Nephron (organoid): ENCODE data around the gene ALDOA.

Experiments used
- H3K27ac Mint-ChIP-seq, 3 experiments: 2 replicates each; pipeline ENCODE4 v1.8.0; 2020; ENCODE audit warnings: mixed read lengths in 3 of 3, mild to moderate bottlenecking in 2 of 3, moderate library complexity in 1 of 3
- H3K27me3 Mint-ChIP-seq: 2 replicates; pipeline ENCODE4 v1.8.0; 2021; ENCODE audit warnings: low read depth, mild to moderate bottlenecking, moderate library complexity, mixed read lengths
- H3K36me3 Mint-ChIP-seq: 2 replicates; pipeline ENCODE4 v1.8.0; 2020; ENCODE audit warnings: low read depth, mixed read lengths
- H3K4me1 Mint-ChIP-seq: 2 replicates; pipeline ENCODE4 v1.8.0; 2020; ENCODE audit warnings: mixed read lengths
- H3K4me3 Mint-ChIP-seq, 3 experiments: 2 replicates each; pipeline ENCODE4 v1.8.0; 2020; ENCODE audit warnings: mild to moderate bottlenecking in 3 of 3, mixed read lengths in 3 of 3, moderate library complexity in 2 of 3
- H3K9me3 Mint-ChIP-seq: 2 replicates; pipeline ENCODE4 v1.8.0; 2020; ENCODE audit warnings: mixed read lengths
- TF ChIP-seq, protein P1 (sequence below), 3 experiments: fragments of 200-600 bp; sonication (generic); IDR thresholded peaks; one replicate each; pipeline ENCODE4 v1.5.0; 2021; ENCODE audit warnings: antibody characterized with exemption in 3 of 3; ENCODE audit not compliant: unreplicated experiment in 3 of 3

ALDOA gene

GRCh38 chr16:30023586-30023985 lies 42.0 kb upstream of the ALDOA start:
- peaks cover 14% of the 10 kb centered on the region for H3K4me1 Mint-ChIP-seq
- H3K36me3 Mint-ChIP-seq, result no peaks in the 10 kb centered on the region
- H3K27me3 Mint-ChIP-seq, result peaks cover 40% of the 10 kb centered on the region
- H3K4me3 Mint-ChIP-seq, result no peak overlapping the region
- TF ChIP-seq, protein P1, sequence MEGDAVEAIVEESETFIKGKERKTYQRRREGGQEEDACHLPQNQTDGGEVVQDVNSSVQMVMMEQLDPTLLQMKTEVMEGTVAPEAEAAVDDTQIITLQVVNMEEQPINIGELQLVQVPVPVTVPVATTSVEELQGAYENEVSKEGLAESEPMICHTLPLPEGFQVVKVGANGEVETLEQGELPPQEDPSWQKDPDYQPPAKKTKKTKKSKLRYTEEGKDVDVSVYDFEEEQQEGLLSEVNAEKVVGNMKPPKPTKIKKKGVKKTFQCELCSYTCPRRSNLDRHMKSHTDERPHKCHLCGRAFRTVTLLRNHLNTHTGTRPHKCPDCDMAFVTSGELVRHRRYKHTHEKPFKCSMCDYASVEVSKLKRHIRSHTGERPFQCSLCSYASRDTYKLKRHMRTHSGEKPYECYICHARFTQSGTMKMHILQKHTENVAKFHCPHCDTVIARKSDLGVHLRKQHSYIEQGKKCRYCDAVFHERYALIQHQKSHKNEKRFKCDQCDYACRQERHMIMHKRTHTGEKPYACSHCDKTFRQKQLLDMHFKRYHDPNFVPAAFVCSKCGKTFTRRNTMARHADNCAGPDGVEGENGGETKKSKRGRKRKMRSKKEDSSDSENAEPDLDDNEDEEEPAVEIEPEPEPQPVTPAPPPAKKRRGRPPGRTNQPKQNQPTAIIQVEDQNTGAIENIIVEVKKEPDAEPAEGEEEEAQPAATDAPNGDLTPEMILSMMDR (IDR thresholded peaks at IDR 0.05; ENCODE audit: unreplicated experiment in 3 of 3), result no peak
- no peaks in the 10 kb centered on the region for H3K9me3 Mint-ChIP-seq
- H3K27ac Mint-ChIP-seq, result no peak overlapping the region

DNA sequence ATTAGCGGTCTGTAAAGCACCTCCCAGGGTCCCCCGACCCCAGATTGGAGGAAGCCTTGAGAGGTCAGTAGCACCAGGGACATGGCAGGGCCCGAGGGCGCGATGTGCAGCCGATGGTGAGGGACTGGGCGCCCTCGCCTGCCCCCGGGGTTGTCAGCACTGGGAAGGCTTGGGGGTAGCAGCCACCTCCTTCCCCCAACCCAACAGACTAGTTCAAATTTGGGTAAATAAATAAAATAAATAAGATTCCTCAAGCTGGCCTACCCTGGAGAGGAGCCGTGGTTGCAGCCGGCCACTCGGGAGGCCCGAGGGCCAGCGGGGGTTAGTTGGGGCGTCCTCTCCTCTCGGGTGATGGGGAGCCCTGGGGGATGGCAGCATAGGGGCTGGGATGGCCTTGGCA lies 41.1 kb upstream of the ALDOA start:
- TF ChIP-seq, protein P1 (IDR thresholded peaks at IDR 0.05; ENCODE audit: unreplicated experiment in 3 of 3), result no peak

GRCh38 chr16:30025156-30025555 lies 40.4 kb upstream of the ALDOA start:
- TF ChIP-seq, protein P1 (IDR thresholded peaks at IDR 0.05; ENCODE audit: unreplicated experiment in 3 of 3), result no peak
- peaks cover 45% of the 10 kb centered on the region for H3K27me3 Mint-ChIP-seq
- H3K4me1 Mint-ChIP-seq, result peaks cover 14% of the 10 kb centered on the region
- no peaks in the 10 kb centered on the region for H3K36me3 Mint-ChIP-seq
- no peaks in the 10 kb centered on the region for H3K9me3 Mint-ChIP-seq
- H3K4me3 Mint-ChIP-seq, result no peak overlapping the region
- H3K27ac Mint-ChIP-seq, result no peak overlapping the region

More for the DNA sequence above, 41.1 kb upstream of the ALDOA start:
- Mint-ChIP-seq H3K4me1 (peaks cover 14% of the 10 kb centered on the region), H3K27ac (no peak overlapping the region), H3K4me3 (no peak overlapping the region), H3K27me3 (peaks cover 39% of the 10 kb centered on the region), H3K36me3 (no peaks in the 10 kb centered on the region), H3K9me3 (no peaks in the 10 kb centered on the region)

- no peaks in the 10 kb centered on the region for H3K9me3 Mint-ChIP-seq
- H3K27ac Mint-ChIP-seq, result no peak overlapping the region
- H3K27me3 Mint-ChIP-seq, result peaks cover 44% of the 10 kb centered on the region
- H3K4me3 Mint-ChIP-seq, result no peak overlapping the region
- peaks cover 14% of the 10 kb centered on the region for H3K4me1 Mint-ChIP-seq
- TF ChIP-seq, protein P1 (IDR thresholded peaks at IDR 0.05; ENCODE audit: unreplicated experiment in 3 of 3), result no peak
- H3K36me3 Mint-ChIP-seq, result no peaks in the 10 kb centered on the region
These were observed 40.0 kb upstream of the ALDOA start for GRCh38 chr16:30025574-30025973.

- H3K4me3 Mint-ChIP-seq, result no peak overlapping the region
- H3K27ac Mint-ChIP-seq, result no peak overlapping the region
- H3K36me3 Mint-ChIP-seq, result no peaks in the 10 kb centered on the region
- peaks cover 40% of the 10 kb centered on the region for H3K27me3 Mint-ChIP-seq
- H3K9me3 Mint-ChIP-seq, result no peaks in the 10 kb centered on the region
- TF ChIP-seq, protein P1 (IDR thresholded peaks at IDR 0.05; ENCODE audit: unreplicated experiment in 3 of 3), result no peak
- peaks cover 14% of the 10 kb centered on the region for H3K4me1 Mint-ChIP-seq
These were observed 39.1 kb upstream of the ALDOA start for GRCh38 chr16:30026449-30026848.

DNA sequence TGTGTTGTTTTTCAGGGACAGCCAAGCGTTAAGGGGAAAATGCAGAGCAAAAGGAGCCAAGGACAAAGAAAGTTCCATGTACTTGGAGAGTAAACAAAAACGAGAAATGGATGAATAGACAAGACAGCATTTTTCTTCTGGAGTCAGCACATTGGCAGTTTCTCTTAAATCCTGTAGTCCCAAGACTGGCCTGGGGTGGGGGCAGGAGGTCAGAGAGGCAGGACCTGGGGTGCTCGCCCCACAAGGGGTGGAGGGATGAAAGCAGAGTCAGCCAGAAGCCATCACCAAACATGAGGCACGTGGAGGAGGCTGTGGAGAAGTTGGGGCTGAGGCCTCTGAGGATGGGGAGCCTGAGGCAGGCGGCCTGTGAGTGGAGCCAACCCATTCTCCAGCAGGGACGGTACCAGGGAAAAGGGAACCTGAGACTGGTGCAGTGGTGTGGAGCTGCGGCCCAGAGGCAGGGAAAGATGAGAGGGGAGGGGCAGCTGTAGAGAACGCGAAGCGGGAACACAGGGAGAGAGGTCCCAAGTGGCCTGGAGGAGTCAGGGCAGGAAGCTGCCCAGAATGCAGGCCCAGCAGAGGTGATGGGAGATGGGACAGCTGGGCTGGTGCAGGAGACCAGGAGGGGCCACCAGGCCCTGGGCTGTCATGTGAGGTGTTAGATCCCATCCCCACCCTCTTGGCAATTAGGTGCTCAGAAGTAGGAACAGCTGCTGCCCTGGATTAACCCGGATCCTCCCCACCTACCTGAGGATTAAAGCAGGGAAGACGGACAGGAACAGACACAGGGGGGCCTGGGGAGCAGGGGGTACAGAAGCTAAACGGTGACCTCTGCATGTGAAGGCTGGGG lies 37.7 kb upstream of the ALDOA start:
- H3K4me3 Mint-ChIP-seq, result no peak overlapping the region

More for the DNA sequence above, 37.7 kb upstream of the ALDOA start:
- Mint-ChIP-seq H3K27ac (no peak overlapping the region), H3K4me1 (peaks cover 19% of the 10 kb centered on the region), H3K27me3 (peaks cover 47% of the 10 kb centered on the region), H3K36me3 (no peaks in the 10 kb centered on the region), H3K9me3 (no peaks in the 10 kb centered on the region)
- TF ChIP-seq, protein P1 (IDR thresholded peaks at IDR 0.05; ENCODE audit: unreplicated experiment in 3 of 3), result no peak
